DND-41 (cell line): ENCODE measurements around the gene ZPBP2.

Experiments used
- ATAC-seq: fragments of 200-7000 bp; cut with Tn5 transposase; 3 replicates; pipeline ENCODE4 v1.9.1; 2021; ENCODE audit warnings: low read depth; ENCODE audit not compliant: insufficient read depth
- DNase-seq: peaks from one replicate; pipeline ENCODE4 v3.0.0-alpha.2; 2020
- H2AFZ ChIP-seq: 2 replicates; pipeline ENCODE4 v1.6.0; 2012; ENCODE audit warnings: low read depth, low read length
- H3K27ac ChIP-seq: 2 replicates; pipeline ENCODE4 v1.5.1; 2012; ENCODE audit warnings: low read length, inconsistent platforms
- H3K27me3 ChIP-seq: fragments of 200-600 bp; sonication (generic); 2 replicates; pipeline ENCODE4 v1.6.0; 2012; ENCODE audit warnings: low read length, mild to moderate bottlenecking, inconsistent platforms; ENCODE audit not compliant: insufficient read depth, poor library complexity
- H3K36me3 ChIP-seq: 2 replicates; pipeline ENCODE4 v1.5.1; 2012; ENCODE audit warnings: low read length, inconsistent platforms; ENCODE audit not compliant: insufficient read depth
- H3K4me1 ChIP-seq: 2 replicates; pipeline ENCODE4 v1.5.1; 2012; ENCODE audit warnings: mild to moderate bottlenecking, low read length; ENCODE audit not compliant: insufficient read depth
- H3K4me2 ChIP-seq: 2 replicates; pipeline ENCODE4 v1.6.0; 2012; ENCODE audit warnings: mild to moderate bottlenecking, moderate library complexity, low read length, inconsistent platforms; ENCODE audit not compliant: insufficient read depth
- H3K4me3 ChIP-seq, 2 experiments: fragments of 200-600 bp in 1 of 2; shearing (Covaris generic) in 1 of 2; 2 replicates each; pipeline ENCODE4 v1.5.1; 2012 to 2016; ENCODE audit warnings: inconsistent platforms in 2 of 2, low read length in 2 of 2, mild to moderate bottlenecking in 2 of 2, low read depth in 1 of 2, moderate library complexity in 1 of 2
- H3K79me2 ChIP-seq: 2 replicates; pipeline ENCODE4 v1.6.0; 2012; ENCODE audit warnings: low read length, inconsistent platforms; ENCODE audit not compliant: insufficient read depth
- H3K9ac ChIP-seq: 2 replicates; pipeline ENCODE4 v1.6.0; 2012; ENCODE audit warnings: low read depth, mild to moderate bottlenecking, inconsistent platforms, low read length, moderate library complexity
- H3K9me3 ChIP-seq: 2 replicates; pipeline ENCODE4 v1.5.1; 2012; ENCODE audit warnings: low read length, moderate library complexity, mild to moderate bottlenecking, inconsistent platforms; ENCODE audit not compliant: insufficient read depth, severe bottlenecking
- H4K20me1 ChIP-seq: 2 replicates; pipeline ENCODE4 v1.6.0; 2012; ENCODE audit warnings: low read length; ENCODE audit not compliant: insufficient read depth
- CTCF ChIP-seq: IDR thresholded peaks from 2 replicates; pipeline ENCODE4 v1.5.1; 2012; ENCODE audit warnings: borderline replicate concordance, low read length, moderate library complexity, mild to moderate bottlenecking; ENCODE audit not compliant: poor library complexity, severe bottlenecking; ENCODE audit errors: extremely low read depth
- EZH2 ChIP-seq: IDR thresholded peaks from 3 replicates; pipeline ENCODE4 v1.6.1; 2012; ENCODE audit warnings: borderline replicate concordance, low read depth, mild to moderate bottlenecking, moderate library complexity, low read length, inconsistent platforms; ENCODE audit not compliant: severe bottlenecking

ZPBP2 gene

DNA sequence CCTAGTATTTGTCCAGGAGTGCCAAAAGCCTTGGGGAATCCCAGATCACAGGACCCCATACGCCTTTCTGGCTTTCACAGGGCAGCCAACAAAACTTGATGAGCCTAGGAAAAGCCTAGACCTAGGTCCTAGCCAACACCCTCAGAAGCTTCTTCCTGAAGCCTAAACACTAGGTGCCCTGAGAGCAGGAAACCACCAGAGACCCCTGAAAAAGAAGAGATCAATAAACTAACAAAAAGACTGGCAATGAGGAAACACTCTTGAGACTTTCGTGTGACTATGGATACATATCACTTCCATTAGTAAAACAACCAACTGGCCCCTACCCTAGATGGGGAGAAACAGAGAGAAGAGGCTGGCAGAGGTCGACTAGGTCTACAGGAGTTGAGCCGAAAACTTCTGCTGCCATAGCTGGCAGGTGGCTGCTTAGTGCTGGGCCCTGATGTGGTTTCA lies 58.2 kb downstream of the ZPBP2 start:
- H3K79me2 ChIP-seq = peaks cover 50% of the 10 kb centered on the region
- peak; percentile 81 for ATAC-seq
- H3K27ac ChIP-seq = peak overlapping the region; percentile 87

GRCh38 chr17:39926588-39927100 lies 58.6 kb downstream of the ZPBP2 start:
- Histone ChIP-seq H2AFZ (peak overlapping the region; percentile 75), H3K79me2 (peaks cover 50% of the 10 kb centered on the region), H3K4me1 (peaks cover 41% of the 10 kb centered on the region), H3K9me3 (no peaks in the 10 kb centered on the region), H3K27me3 (no peaks in the 10 kb centered on the region), H3K4me3 (peak overlapping the region; percentile 90 to 97), H3K27ac (peak overlapping the region; percentile 87), H3K4me2 (peak overlapping the region; percentile 97), H4K20me1 (peaks cover 44% of the 10 kb centered on the region), H3K36me3 (peaks cover 37% of the 10 kb centered on the region), H3K9ac (peak overlapping the region; percentile 83)
- no peak for TF ChIP-seq EZH2
- peak; percentile 4 for TF ChIP-seq CTCF
- DNase-seq (peak; percentile 85), ATAC-seq (peak; percentile 46)

More for the DNA sequence above, 58.2 kb downstream of the ZPBP2 start:
- Histone ChIP-seq H3K9me3 (no peaks in the 10 kb centered on the region), H3K9ac (peak overlapping the region; percentile 83), H3K36me3 (peaks cover 42% of the 10 kb centered on the region), H4K20me1 (peaks cover 48% of the 10 kb centered on the region), H3K27me3 (no peaks in the 10 kb centered on the region), H2AFZ (no peak overlapping the region; the same call in 1 of the 2 replicates), H3K4me3 (peak overlapping the region in 1 of 2 experiments; percentile 97; a peak in 3 of 4 replicates), H3K4me2 (peak overlapping the region; percentile 97), H3K4me1 (peaks cover 44% of the 10 kb centered on the region)
- DNase-seq = no peak
- TF ChIP-seq EZH2 = no peak
- no peak for TF ChIP-seq CTCF
